GM18873 (cell line): ENCODE measurements around the gene MPDU1.

ENCODE experiments used
- ATAC-seq: cut with Tn5 transposase; IDR thresholded peaks from one replicate; pipeline ENCODE4 v1.9.1; 2021; ENCODE audit warnings: mild to moderate bottlenecking, moderate library complexity, moderate number of reproducible peaks; ENCODE audit not compliant: unreplicated experiment, low FRiP score

The MPDU1 gene

GRCh38 chr17:7560172-7561027 is 23.3 kb upstream of the MPDU1 start:
- no peak for ATAC-seq

GRCh38 chr17:7561028-7561575 is 22.6 kb upstream of the MPDU1 start:
- ATAC-seq = peak; percentile 54

- ATAC-seq = peak; percentile 36
Measured at GRCh38 chr17:7561589-7562207, 22.0 kb upstream of the MPDU1 start, which contains the start of gene SENP3. SENP3 (plus strand) TSS chr17:7561919; CDS start chr17:7563077, 1,158 bp downstream.

- ATAC-seq = no peak
Measured at GRCh38 chr17:7562208-7562605, 21.4 kb upstream of the MPDU1 start.

GRCh38 chr17:7563115-7563869 is 20.4 kb upstream of the MPDU1 start:
- no peak for ATAC-seq

- no peak for ATAC-seq
Measured at GRCh38 chr17:7569571-7569970, 14.1 kb upstream of the MPDU1 start.

- ATAC-seq = no peak
Measured at GRCh38 chr17:7570351-7570750, 13.3 kb upstream of the MPDU1 start.

- ATAC-seq = no peak
Measured at GRCh38 chr17:7572338-7572587, 11.4 kb upstream of the MPDU1 start.

GRCh38 chr17:7572588-7573323 is 10.9 kb upstream of the MPDU1 start:
- peak; percentile 83 for ATAC-seq

- ATAC-seq = no peak
Measured at GRCh38 chr17:7573324-7574080, 10.2 kb upstream of the MPDU1 start.

- no peak for ATAC-seq
Measured at GRCh38 chr17:7574176-7574953, 9.3 kb upstream of the MPDU1 start.

- no peak for ATAC-seq
Measured at GRCh38 chr17:7575481-7575883, 8.2 kb upstream of the MPDU1 start.

GRCh38 chr17:7575959-7576358 is 7.7 kb upstream of the MPDU1 start:
- ATAC-seq = no peak

- ATAC-seq = no peak
Measured at GRCh38 chr17:7576432-7576937, 7.2 kb upstream of the MPDU1 start.

GRCh38 chr17:7577327-7578199 is 6.1 kb upstream of the MPDU1 start:
- ATAC-seq = no peak

GRCh38 chr17:7579001-7579833 is 4.4 kb upstream of the MPDU1 start, which contains the start of gene CD68:
CD68 (plus strand) TSS chr17:7579638; CDS start chr17:7579678, 40 bp downstream.
- ATAC-seq = no peak
